Measurements from ENCODE around the gene LEKR1. TPM values are rescaled to one million over a fixed set of nuclear protein-coding genes. Genes with fewer than 3 reads are reported as not detected.

Gene LEKR1
- total RNA-seq, 1 experiment from 2014 or later, result 1.3 TPM

GRCh38 chr3:156825795-156826143, 384 bp upstream of the LEKR1 start:
- DNase-seq (ENCODE audit: unreplicated experiment), result no peak
- no peaks in the 10 kb centered on the region for H3K4me1 Mint-ChIP-seq (ENCODE audit: insufficient read depth, unreplicated experiment)
- ChIA-PET CTCF (interaction anchor here (0.6 kb wide), 2 partner anchors 10 to 782 kb away, joined by 3 read pairs; no protein-coding TSS in a partner anchor), POLR2A (interaction anchor here (0.7 to 2.6 kb wide), 8 partner anchors 8 to 335 kb away, joined by 3 to 25 read pairs (median 8); partner anchors contain the start of genes CCNL1 and TIPARP)
- peak overlapping the region; percentile 98 for H3K27ac Mint-ChIP-seq (ENCODE audit: low read depth, unreplicated experiment)
- no peaks in the 10 kb centered on the region for H3K9me3 Mint-ChIP-seq (ENCODE audit: unreplicated experiment)
- H3K4me3 Mint-ChIP-seq (ENCODE audit: unreplicated experiment), result peak overlapping the region; percentile 94
- H3K27me3 Mint-ChIP-seq (ENCODE audit: insufficient read depth, unreplicated experiment), result no peaks in the 10 kb centered on the region
- BruUV-seq (replicated peaks), result no TSS peak
- H3K36me3 Mint-ChIP-seq (ENCODE audit: insufficient read depth, unreplicated experiment), result no peaks in the 10 kb centered on the region
- TF ChIP-seq, protein P1, sequence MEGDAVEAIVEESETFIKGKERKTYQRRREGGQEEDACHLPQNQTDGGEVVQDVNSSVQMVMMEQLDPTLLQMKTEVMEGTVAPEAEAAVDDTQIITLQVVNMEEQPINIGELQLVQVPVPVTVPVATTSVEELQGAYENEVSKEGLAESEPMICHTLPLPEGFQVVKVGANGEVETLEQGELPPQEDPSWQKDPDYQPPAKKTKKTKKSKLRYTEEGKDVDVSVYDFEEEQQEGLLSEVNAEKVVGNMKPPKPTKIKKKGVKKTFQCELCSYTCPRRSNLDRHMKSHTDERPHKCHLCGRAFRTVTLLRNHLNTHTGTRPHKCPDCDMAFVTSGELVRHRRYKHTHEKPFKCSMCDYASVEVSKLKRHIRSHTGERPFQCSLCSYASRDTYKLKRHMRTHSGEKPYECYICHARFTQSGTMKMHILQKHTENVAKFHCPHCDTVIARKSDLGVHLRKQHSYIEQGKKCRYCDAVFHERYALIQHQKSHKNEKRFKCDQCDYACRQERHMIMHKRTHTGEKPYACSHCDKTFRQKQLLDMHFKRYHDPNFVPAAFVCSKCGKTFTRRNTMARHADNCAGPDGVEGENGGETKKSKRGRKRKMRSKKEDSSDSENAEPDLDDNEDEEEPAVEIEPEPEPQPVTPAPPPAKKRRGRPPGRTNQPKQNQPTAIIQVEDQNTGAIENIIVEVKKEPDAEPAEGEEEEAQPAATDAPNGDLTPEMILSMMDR (IDR thresholded peaks at IDR 0.05; ENCODE audit: unreplicated experiment), result no peak
- intact Hi-C loops (cut with micrococcal nuclease), result loop anchor here (1.0 to 2.0 kb wide), 3 partner anchors 151 to 311 kb away; partner anchors contain the start of gene TIPARP

GRCh38 chr3:156826896-156827882, 1.0 kb downstream of the LEKR1 start:
- TF ChIP-seq, protein P1 (IDR thresholded peaks at IDR 0.05; ENCODE audit: unreplicated experiment), result no peak
- BruUV-seq (replicated peaks), result TSS peak; percentile 82
- POLR2A ChIA-PET, result interaction anchor here (0.5 to 2.6 kb wide), 21 partner anchors 9 to 333 kb away, joined by 3 to 25 read pairs (median 4); partner anchors contain the start of genes CCNL1, SSR3 and TIPARP

GRCh38 chr3:156831006-156831405, 4.9 kb downstream of the LEKR1 start:
- Mint-ChIP-seq H3K36me3 (ENCODE audit: insufficient read depth, unreplicated experiment) (no peaks in the 10 kb centered on the region), H3K4me1 (ENCODE audit: insufficient read depth, unreplicated experiment) (no peaks in the 10 kb centered on the region), H3K9me3 (ENCODE audit: unreplicated experiment) (no peaks in the 10 kb centered on the region), H3K27me3 (ENCODE audit: insufficient read depth, unreplicated experiment) (no peaks in the 10 kb centered on the region), H3K27ac (ENCODE audit: low read depth, unreplicated experiment) (no peak overlapping the region), H3K4me3 (ENCODE audit: unreplicated experiment) (no peak overlapping the region)
- no peak for DNase-seq (ENCODE audit: unreplicated experiment)
- no TSS peak for BruUV-seq (replicated peaks)
- intact Hi-C loops (cut with micrococcal nuclease), result no loop called here
- ChIA-PET POLR2A (interaction anchor here (0.6 to 1.0 kb wide), 2 partner anchors 35 to 258 kb away, joined by 3 read pairs; no protein-coding TSS in a partner anchor), CTCF (interaction anchor here (0.8 kb wide), 1 partner anchor 13 kb away, joined by 3 read pairs; no protein-coding TSS in a partner anchor)
- TF ChIP-seq, protein P1 (IDR thresholded peaks at IDR 0.05; ENCODE audit: unreplicated experiment), result no peak

More at GRCh38 chr3:156826896-156827882, 1.0 kb downstream of the LEKR1 start:
- H3K27ac Mint-ChIP-seq (ENCODE audit: low read depth, unreplicated experiment), result peak overlapping the region; percentile 98
- no peak for DNase-seq (ENCODE audit: unreplicated experiment)
- CTCF ChIA-PET, result interaction anchor here (0.8 to 1.1 kb wide), 3 partner anchors 19 to 310 kb away, joined by 3 to 4 read pairs (median 4); no protein-coding TSS in a partner anchor
- H3K9me3 Mint-ChIP-seq (ENCODE audit: unreplicated experiment), result no peaks in the 10 kb centered on the region
- H3K4me3 Mint-ChIP-seq (ENCODE audit: unreplicated experiment), result peak overlapping the region; percentile 94
- no peaks in the 10 kb centered on the region for H3K36me3 Mint-ChIP-seq (ENCODE audit: insufficient read depth, unreplicated experiment)
- intact Hi-C loops (cut with micrococcal nuclease), result loop anchor here (1.0 to 2.0 kb wide), 3 partner anchors 153 to 310 kb away; partner anchors contain the start of gene TIPARP
- H3K27me3 Mint-ChIP-seq (ENCODE audit: insufficient read depth, unreplicated experiment), result no peaks in the 10 kb centered on the region
- H3K4me1 Mint-ChIP-seq (ENCODE audit: insufficient read depth, unreplicated experiment), result no peaks in the 10 kb centered on the region

DNA sequence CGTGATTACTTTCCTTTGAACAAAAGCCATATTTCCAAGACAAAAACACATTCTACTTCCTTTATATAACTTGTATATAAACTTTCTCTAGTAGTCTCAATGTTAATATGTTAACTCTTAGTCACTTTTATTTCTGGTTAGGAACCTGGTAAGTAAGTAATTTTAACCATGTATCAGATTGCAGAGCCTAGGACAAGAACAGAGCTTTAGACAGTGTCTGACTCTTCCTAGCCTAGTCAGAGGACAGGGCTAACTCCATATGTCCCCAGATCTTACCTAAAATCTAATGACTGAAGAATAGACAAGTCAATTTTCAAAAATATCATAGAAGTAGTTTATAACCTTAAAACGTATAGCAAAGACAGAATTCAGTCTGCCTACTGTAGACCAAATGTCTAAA, 8.3 kb downstream of the LEKR1 start:
- TF ChIP-seq, protein P1 (IDR thresholded peaks at IDR 0.05; ENCODE audit: unreplicated experiment), result no peak
- Mint-ChIP-seq H3K36me3 (ENCODE audit: insufficient read depth, unreplicated experiment) (no peaks in the 10 kb centered on the region), H3K4me3 (ENCODE audit: unreplicated experiment) (no peak overlapping the region), H3K27ac (ENCODE audit: low read depth, unreplicated experiment) (no peak overlapping the region), H3K9me3 (ENCODE audit: unreplicated experiment) (no peaks in the 10 kb centered on the region), H3K4me1 (ENCODE audit: insufficient read depth, unreplicated experiment) (no peaks in the 10 kb centered on the region), H3K27me3 (ENCODE audit: insufficient read depth, unreplicated experiment) (no peaks in the 10 kb centered on the region)
- ChIA-PET POLR2A (interaction anchor here (1.0 kb wide), 1 partner anchor 9 kb away, joined by 4 read pairs; no protein-coding TSS in a partner anchor), CTCF (interaction anchor here (0.7 kb wide), 1 partner anchor 141 kb away, joined by 3 read pairs; no protein-coding TSS in a partner anchor)
- no peak for DNase-seq (ENCODE audit: unreplicated experiment)
- intact Hi-C loops (cut with micrococcal nuclease), result no loop called here
- BruUV-seq (replicated peaks), result no TSS peak
